K562 (cell line): ENCODE data around the gene PRPSAP1. TPM values are rescaled to one million over a fixed set of nuclear protein-coding genes. Genes with fewer than 3 reads are reported as not detected.

Source experiments
- ATAC-seq: fragments of 200-7000 bp; cut with Tn5 transposase; 3 replicates; pipeline ENCODE4 v1.9.1; 2020; ENCODE audit warnings: moderate library complexity
- BruUV-seq: library from RNA; stranded (reverse); fragments of 400-500 nt; replicated peaks from 2 replicates; lab custom pipeline; 2021; lab: Mats Ljungman, UMichigan
- CTCF ChIA-PET: fragments of 300-600 bp; formaldehyde crosslinking; extraction: SDS; loops from one replicate; lab custom pipeline; 2021; ENCODE audit warnings: low intra/inter-chr PET ratio; lab: Yijun Ruan, JAX
- POLR2A ChIA-PET: fragments of 300-600, 350-650 bp; sonication (Branson Sonifier 250); formaldehyde crosslinking; extraction: SDS; loops from one replicate; lab custom pipeline; 2021; ENCODE audit warnings: antibody characterized with exemption, inconsistent platforms; lab: Yijun Ruan, JAX
- DNase-seq, 4 experiments: peaks; one replicate each; pipeline versions ENCODE4 v3.0.0 to v3.0.0-alpha.2; 2011 to 2018; ENCODE audit warnings: low spot score in 3 of 4, mixed read lengths in 3 of 4; ENCODE audit errors: extremely low read depth in 1 of 4
- FAIRE-seq: peaks from 2 replicates; lab custom pipeline; 2011; peaks lifted over from hg19 to GRCh38; lab: Jason Lieb, UNC
- H2AFZ ChIP-seq: 2 replicates; pipeline ENCODE4 v1.6.0; 2011; ENCODE audit warnings: low read depth, low read length, control low read depth, inconsistent platforms
- H3K27ac ChIP-seq: fragments of 200-600 bp; 3 replicates; pipeline ENCODE4 v1.8.0; 2011; ENCODE audit warnings: low read depth, mild to moderate bottlenecking, control low read depth, inconsistent platforms, low read length, moderate library complexity, mixed read lengths; ENCODE audit errors: extremely low read depth
- H3K27me3 ChIP-seq, 2 experiments: fragments of 300-600 bp in 1 of 2; 2 replicates in 1 of 2; 3 replicates in 1 of 2; pipeline versions ENCODE4 v1.6.0 to v1.8.0; 2011; ENCODE audit warnings: inconsistent platforms in 2 of 2, low read length in 2 of 2, mild to moderate bottlenecking in 1 of 2, mixed read lengths in 1 of 2, moderate library complexity in 1 of 2; ENCODE audit not compliant: control insufficient read depth in 2 of 2, insufficient read depth in 2 of 2
- H3K36me3 ChIP-seq: fragments of 300-600 bp; 3 replicates; pipeline ENCODE4 v1.8.0; 2011; ENCODE audit warnings: mild to moderate bottlenecking, low read length, inconsistent platforms; ENCODE audit not compliant: control insufficient read depth, insufficient read depth
- H3K4me1 ChIP-seq, 2 experiments: fragments of 200-600 bp in 1 of 2; replicated peaks in 1 of 2; 2 replicates in 1 of 2; 3 replicates in 1 of 2; pipeline versions ENCODE4 v1.5.1 to v1.8.0; 2011; ENCODE audit warnings: inconsistent platforms in 2 of 2, low read length in 2 of 2, mild to moderate bottlenecking in 1 of 2, mixed read lengths in 1 of 2, moderate library complexity in 1 of 2; ENCODE audit not compliant: control insufficient read depth in 2 of 2, insufficient read depth in 2 of 2
- H3K4me2 ChIP-seq: 2 replicates; pipeline ENCODE4 v1.6.1; 2011; ENCODE audit warnings: low read length, control low read depth, inconsistent platforms, mixed read lengths; ENCODE audit not compliant: insufficient read depth
- H3K4me3 ChIP-seq: fragments of 200-600 bp; sonication (generic), shearing (Covaris generic); 2 replicates; pipeline ENCODE4 v1.5.1; 2016; ENCODE audit warnings: control low read depth, inconsistent platforms
- H3K79me2 ChIP-seq: fragments of 200-600 bp; 3 replicates; pipeline ENCODE4 v1.8.0; 2011; ENCODE audit warnings: low read length, inconsistent platforms; ENCODE audit not compliant: control insufficient read depth, insufficient read depth
- H3K9ac ChIP-seq, 2 experiments: 2 replicates each; pipeline versions ENCODE4 v1.6.0 to v1.6.1; 2011; ENCODE audit warnings: low read depth in 2 of 2, low read length in 2 of 2, control low read depth in 1 of 2, inconsistent platforms in 1 of 2, mild to moderate bottlenecking in 1 of 2, mixed read lengths in 1 of 2; ENCODE audit not compliant: insufficient read depth in 1 of 2
- H3K9me1 ChIP-seq: one replicate; pipeline ENCODE4 v1.6.0; 2011; ENCODE audit warnings: inconsistent platforms, mild to moderate bottlenecking, low read length, moderate library complexity; ENCODE audit not compliant: control insufficient read depth, insufficient read depth
- H3K9me3 ChIP-seq: replicated peaks from 2 replicates; pipeline ENCODE4 v1.5.1; 2011; ENCODE audit warnings: low read depth, low read length, inconsistent platforms; ENCODE audit not compliant: control insufficient read depth, insufficient read depth
- H4K20me1 ChIP-seq: replicated peaks from 2 replicates; pipeline ENCODE4 v1.6.1; 2011; ENCODE audit warnings: low read length, inconsistent platforms, mixed read lengths; ENCODE audit not compliant: control insufficient read depth, insufficient read depth
- ADNP ChIP-seq: fragments of 200-800 bp; sonication (Bioruptor generic); IDR thresholded peaks from 2 replicates; pipeline ENCODE4 v1.6.1; 2016; ENCODE audit warnings: missing genetic modification characterization, missing compliant biosample characterization
- ASH1L ChIP-seq: fragments of 450-650 bp; IDR thresholded peaks from 2 replicates; pipeline ENCODE4 v1.6.1; 2018; ENCODE audit warnings: borderline replicate concordance, mild to moderate bottlenecking, low read depth; ENCODE audit not compliant: partially characterized antibody
- BACH1 ChIP-seq: fragments of 200-800 bp; sonication (Bioruptor generic); IDR thresholded peaks from 2 replicates; pipeline ENCODE4 v1.6.1; 2016; ENCODE audit warnings: missing genetic modification characterization, missing compliant biosample characterization
- FOXA3 ChIP-seq, 2 experiments: fragments of 450-650 bp in 1 of 2; sonication (generic) in 1 of 2; formaldehyde crosslinking; IDR thresholded peaks in 1 of 2; conservative IDR thresholded peaks in 1 of 2; 2 replicates each; pipeline versions ENCODE4 v1.4.0 to v1.8.0; 2020 to 2022; ENCODE audit warnings: mild to moderate bottlenecking in 2 of 2, missing genetic modification reagents in 1 of 2
- HDGF ChIP-seq: fragments of 450-650 bp; IDR thresholded peaks from 2 replicates; pipeline ENCODE4 v1.6.1; 2016
- MBD2 ChIP-seq: sonication (generic); IDR thresholded peaks from 2 replicates; pipeline ENCODE4 v1.6.1; 2016; ENCODE audit warnings: low read depth, borderline replicate concordance
- MCM2 ChIP-seq: fragments of 450-650 bp; IDR thresholded peaks from 2 replicates; pipeline ENCODE4 v1.6.1; 2017; ENCODE audit warnings: low read depth, mild to moderate bottlenecking
- OTX1 ChIP-seq: fragments of 450-650 bp; formaldehyde crosslinking; IDR thresholded peaks from 2 replicates; pipeline ENCODE4 v1.4.0; 2022; ENCODE audit warnings: mild to moderate bottlenecking
- PCBP1 ChIP-seq: fragments of 200-400 bp; formaldehyde crosslinking; IDR thresholded peaks from 2 replicates; pipeline ENCODE4 v1.6.1; 2018; ENCODE audit warnings: mild to moderate bottlenecking, low read depth, low read length; ENCODE audit not compliant: poor library complexity, severe bottlenecking
- RUNX1 ChIP-seq: sonication (generic); IDR thresholded peaks from 2 replicates; pipeline ENCODE4 v1.6.1; 2016; ENCODE audit warnings: antibody characterized with exemption, low read depth
- SMARCA4 ChIP-seq: fragments of 450-650 bp; IDR thresholded peaks from 2 replicates; pipeline ENCODE4 v1.6.1; 2016
- SUPT5H ChIP-seq: fragments of 450-650 bp; IDR thresholded peaks from 2 replicates; pipeline ENCODE4 v1.6.1; 2016
- TGIF2 ChIP-seq: sonication (generic); formaldehyde crosslinking; IDR thresholded peaks from 2 replicates; pipeline ENCODE4 v1.8.1; 2022; ENCODE audit warnings: mild to moderate bottlenecking, missing genetic modification reagents, moderate library complexity
- ZBTB1 ChIP-seq: sonication (generic); formaldehyde crosslinking; IDR thresholded peaks from 2 replicates; pipeline ENCODE4 v1.8.1; 2023; ENCODE audit warnings: missing genetic modification reagents, low read depth, mild to moderate bottlenecking, borderline replicate concordance
- ZNF165 ChIP-seq: fragments of 250-450 bp; sonication (Bioruptor Pico); IDR thresholded peaks from 2 replicates; pipeline ENCODE4 v1.4.0; 2020; ENCODE audit warnings: borderline replicate concordance
- WGBS: fragments of 100-300 bp; shearing (Covaris generic); methylation state at CpG from one replicate; pipeline ENCODE4 v1.1.6; 2016; ENCODE audit warnings: low coverage, mixed read lengths; ENCODE audit not compliant: insufficient coverage; ENCODE audit errors: missing lambda C conversion rate; 5-methylcytosine and 5-hydroxymethylcytosine counted together
- in situ Hi-C: fragments of 300-500 bp; cut with MboI; formaldehyde crosslinking; loops from 4 replicates; pipeline ENCODE4 v1.15.0; 2018; ENCODE audit warnings: inconsistent platforms, mixed read lengths
- intact Hi-C: fragments of 100-400 bp; cut with micrococcal nuclease; formaldehyde crosslinking; loops from 2 replicates; pipeline ENCODE4 v1.14.2; 2022
- polyA plus RNA-seq, 8 experiments: library from polyadenylated mRNA; depleted of rRNA in 4 of 8; stranded (reverse) in 5 of 8; unstranded in 3 of 8; fragments of >200 nt; fragmentation: Nextera tagmentation in 2 of 8; fragmentation: Illumina TruSeq in 1 of 8; extraction: Ambion mirVana in 2 of 8; extraction: Trizol in 1 of 8; gene quantifications; 2 replicates each; pipeline versions ENCODE4 v1.2.1 to v1.2.3, GENCODE V29; 2011 to 2014; ENCODE audit warnings: inconsistent platforms in 1 of 8, missing spikeins in 1 of 8
- total RNA-seq, 7 experiments: library from RNA; depleted of rRNA in 6 of 7; stranded (reverse); fragments of >200 nt in 6 of 7; fragmentation: Illumina TruSeq in 2 of 7; extraction: Trizol in 2 of 7; gene quantifications; 2 replicates each; pipeline versions ENCODE4 v1.2.1 to v1.2.3, GENCODE V29; 2011 to 2021; ENCODE audit warnings: low replicate concordance in 1 of 7
- TF ChIP-seq, protein P1 (sequence below), 3 experiments: IDR thresholded peaks in 2 of 3; conservative IDR thresholded peaks in 1 of 3; 2 replicates each; pipeline ENCODE4 v1.5.1; 2011 to 2012; ENCODE audit warnings: low read length in 3 of 3, mild to moderate bottlenecking in 3 of 3, control low read depth in 2 of 3, improper control_type of control experiment in 1 of 3, inconsistent platforms in 1 of 3, low read depth in 1 of 3, mixed read lengths in 1 of 3, moderate library complexity in 1 of 3; ENCODE audit not compliant: insufficient read depth in 2 of 3

PRPSAP1 gene
- total and polyA plus RNA-seq, 9 of the 15 experiments (the other 6 are each of a cell fraction or from before 2014, with no cell fraction given) = 21.9 to 77.1 (median 40.8) TPM

DNA sequence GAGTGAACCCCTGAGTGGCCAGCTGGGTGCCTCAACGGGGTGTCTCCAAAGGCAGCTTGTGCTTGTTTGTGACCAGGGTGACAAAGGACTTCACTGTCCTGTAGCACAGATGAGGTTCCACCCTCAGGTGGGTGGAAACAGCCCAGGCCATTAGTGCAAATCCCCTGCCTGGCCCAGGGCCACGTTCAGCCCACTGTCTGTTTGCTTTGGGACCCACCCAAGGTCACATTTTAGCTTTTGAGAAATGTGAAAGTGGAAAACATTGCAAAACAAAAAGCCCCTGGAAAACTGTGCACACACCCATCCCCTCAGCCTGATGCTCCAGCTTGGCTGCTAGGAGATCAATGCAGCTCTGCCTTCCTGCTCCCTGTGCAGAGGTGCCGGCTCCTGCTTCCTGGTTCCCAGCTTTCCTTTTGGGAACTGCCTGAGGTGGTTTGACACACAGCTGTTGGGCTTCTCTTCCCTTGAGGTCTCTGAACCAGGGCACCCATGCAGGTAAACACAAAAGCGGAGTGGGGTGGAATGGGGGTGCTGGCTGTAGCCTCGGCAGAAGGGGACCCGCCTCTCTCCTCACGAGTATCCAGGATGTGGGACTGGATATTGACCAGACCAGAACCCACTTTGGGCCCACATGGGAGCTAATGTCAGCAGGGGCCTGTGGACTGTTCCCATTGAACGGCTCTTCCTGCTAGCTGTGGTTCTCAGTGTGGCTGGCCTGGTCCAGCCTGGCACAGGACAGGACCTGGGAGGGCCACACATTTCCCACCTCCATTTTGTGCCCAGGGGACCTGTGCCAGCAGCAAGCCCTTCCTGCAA is 22.8 kb upstream of the PRPSAP1 start (continued):
- TF ChIP-seq MCM2 = no peak
- TF ChIP-seq, all 486 proteins: peak for 0

DNA sequence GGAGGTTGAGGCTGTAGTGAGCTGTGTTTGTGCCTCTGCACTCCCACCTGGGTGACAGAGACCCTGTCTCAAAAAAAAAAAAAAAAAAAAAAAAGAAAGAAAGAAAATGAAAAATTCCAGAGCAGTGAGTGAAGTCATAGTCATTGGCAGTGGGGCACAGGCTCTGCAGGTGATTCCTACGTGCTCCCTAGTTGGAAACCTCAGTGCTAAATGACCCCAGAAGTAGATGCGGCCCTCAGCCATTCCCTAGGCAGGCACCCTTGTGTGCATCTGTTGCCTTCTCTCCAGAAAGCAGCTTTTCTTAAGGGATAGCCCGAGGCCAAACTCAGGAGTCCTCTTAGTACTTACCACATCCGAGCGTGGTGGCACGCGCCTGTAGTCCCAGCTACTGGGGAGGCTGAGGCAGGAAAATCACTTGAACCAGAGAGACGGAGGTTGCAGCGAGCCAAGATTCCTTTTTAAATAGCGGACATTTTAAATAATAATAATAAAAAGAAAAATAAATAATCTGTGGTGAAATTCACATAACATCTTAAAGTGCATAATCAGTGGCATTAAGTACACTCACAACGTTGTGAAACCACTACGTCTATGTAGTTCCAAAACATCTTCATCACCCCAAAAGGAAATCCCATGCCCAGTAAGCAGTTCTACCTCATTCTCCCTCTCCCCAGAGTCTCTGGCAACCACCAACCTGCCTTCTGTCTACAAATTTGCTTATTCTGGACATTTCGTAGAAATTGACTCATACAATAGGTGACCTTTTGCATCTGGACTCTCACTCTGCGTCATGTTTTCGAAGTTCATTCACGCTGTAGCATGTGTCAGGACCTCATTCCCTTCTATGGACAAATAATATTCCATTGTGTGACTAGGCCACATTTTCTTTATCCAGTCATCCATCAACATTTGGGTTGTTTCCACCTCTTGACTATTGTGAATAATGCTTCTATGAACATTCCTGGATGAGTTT is 18.2 kb upstream of the PRPSAP1 start:
- POLR2A ChIA-PET = interaction anchor here (2.5 kb wide), 1 partner anchor 18 kb away, joined by 10 read pairs; the partner anchor contains the start of gene PRPSAP1
- TF ChIP-seq ZBTB1 (CRISPR knock-in tag) = no peak
- no peak for TF ChIP-seq TGIF2 (CRISPR knock-in tag)
- no peak for TF ChIP-seq BACH1 (tag)
- no peak for TF ChIP-seq OTX1 (CRISPR knock-in tag)
- no peak for TF ChIP-seq FOXA3 (CRISPR knock-in tag; conservative IDR thresholded peaks at IDR 0.05 in 1 of 2, IDR thresholded peaks at IDR 0.05 in 1 of 2)
- no peak for TF ChIP-seq MBD2
- no peak for TF ChIP-seq ASH1L
- no peak for TF ChIP-seq RUNX1
- no peak for TF ChIP-seq HDGF
- TF ChIP-seq, protein P1, sequence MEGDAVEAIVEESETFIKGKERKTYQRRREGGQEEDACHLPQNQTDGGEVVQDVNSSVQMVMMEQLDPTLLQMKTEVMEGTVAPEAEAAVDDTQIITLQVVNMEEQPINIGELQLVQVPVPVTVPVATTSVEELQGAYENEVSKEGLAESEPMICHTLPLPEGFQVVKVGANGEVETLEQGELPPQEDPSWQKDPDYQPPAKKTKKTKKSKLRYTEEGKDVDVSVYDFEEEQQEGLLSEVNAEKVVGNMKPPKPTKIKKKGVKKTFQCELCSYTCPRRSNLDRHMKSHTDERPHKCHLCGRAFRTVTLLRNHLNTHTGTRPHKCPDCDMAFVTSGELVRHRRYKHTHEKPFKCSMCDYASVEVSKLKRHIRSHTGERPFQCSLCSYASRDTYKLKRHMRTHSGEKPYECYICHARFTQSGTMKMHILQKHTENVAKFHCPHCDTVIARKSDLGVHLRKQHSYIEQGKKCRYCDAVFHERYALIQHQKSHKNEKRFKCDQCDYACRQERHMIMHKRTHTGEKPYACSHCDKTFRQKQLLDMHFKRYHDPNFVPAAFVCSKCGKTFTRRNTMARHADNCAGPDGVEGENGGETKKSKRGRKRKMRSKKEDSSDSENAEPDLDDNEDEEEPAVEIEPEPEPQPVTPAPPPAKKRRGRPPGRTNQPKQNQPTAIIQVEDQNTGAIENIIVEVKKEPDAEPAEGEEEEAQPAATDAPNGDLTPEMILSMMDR (IDR thresholded peaks at IDR 0.05 in 2 of 3, conservative IDR thresholded peaks at IDR 0.05 in 1 of 3; ENCODE audit: insufficient read depth in 2 of 3, low read depth in 1 of 3, low read length in 3 of 3) = no peak
- no peak for TF ChIP-seq SMARCA4
- no peak for TF ChIP-seq SUPT5H
- TF ChIP-seq ZNF165 (CRISPR knock-in tag) = no peak
- TF ChIP-seq PCBP1 = no peak
- TF ChIP-seq ADNP = no peak
- TF ChIP-seq, all 486 proteins: peak for 0
- Histone ChIP-seq H2AFZ (no peak overlapping the region), H3K9me3 (no peaks in the 10 kb centered on the region), H3K4me2 (no peak overlapping the region), H3K27me3 (no peaks in the 10 kb centered on the region), H3K27ac (no peak overlapping the region), H3K9ac (no peak overlapping the region), H3K9me1 (no peaks in the 10 kb centered on the region), H3K4me1 (peaks cover 4 to 20% of the 10 kb centered on the region in 2 experiments; a peak in 4 of 5 replicates), H3K4me3 (no peak overlapping the region), H4K20me1 (no peaks in the 10 kb centered on the region), H3K79me2 (no peaks in the 10 kb centered on the region), H3K36me3 (no peaks in the 10 kb centered on the region)
- intact Hi-C loops (no loop called here), in situ Hi-C loops (no loop called here)
- ATAC-seq = no peak
- no peak for FAIRE-seq
- WGBS = 74% methylated on average over 16 of the region's 16 CpGs
- BruUV-seq = no TSS peak
- CTCF ChIA-PET = no interaction called here
- no peak for DNase-seq
